Suppressor macrophage (primary cell): ENCODE measurements around the gene BEND3.

Experiments
- DNase-seq, 4 experiments: peaks; one replicate each; pipeline ENCODE4 v3.0.0-alpha.2; 2020 to 2022

BEND3 gene

DNA sequence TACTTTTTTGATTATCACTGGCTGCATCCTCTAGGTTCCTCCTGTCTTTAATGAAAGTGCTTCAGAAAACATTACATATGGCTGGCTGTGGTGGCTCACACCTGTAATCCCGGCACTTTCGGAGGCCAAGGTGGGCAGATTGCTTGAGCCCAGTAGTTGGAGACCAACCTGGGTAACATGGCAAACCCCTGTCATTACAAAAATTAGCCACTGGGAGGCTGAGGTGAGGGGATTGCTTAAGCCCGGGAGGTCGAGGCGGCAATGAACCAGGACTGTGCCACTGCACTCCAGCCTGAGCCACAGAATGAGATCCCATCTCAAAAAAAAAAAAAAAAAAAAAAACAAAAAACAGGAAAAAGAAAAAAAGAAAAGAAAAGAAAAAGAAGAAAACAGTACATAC lies 35.3 kb downstream of the BEND3 start:
- DNase-seq = peak in 1 of 4 experiments; percentile 34

DNA sequence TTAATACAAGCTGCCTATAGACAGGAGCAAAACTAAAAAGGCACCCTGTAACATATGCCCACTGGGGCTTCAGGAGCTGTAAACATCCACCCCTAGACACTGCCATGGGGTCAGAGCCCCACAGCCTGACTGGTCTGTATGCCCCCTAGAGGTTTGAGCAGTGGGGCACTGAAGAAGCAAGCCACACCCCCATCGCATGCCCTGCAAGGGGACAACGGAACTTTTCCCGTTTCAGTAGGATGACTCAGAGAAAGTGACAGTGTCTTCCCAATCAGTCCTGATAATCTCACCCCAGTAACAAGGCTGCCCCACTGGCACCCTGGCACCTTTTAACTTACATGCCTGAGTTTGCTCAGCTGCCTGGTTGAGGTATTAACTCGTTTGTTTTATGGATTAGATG lies 35.9 kb downstream of the BEND3 start:
- DNase-seq = no peak

DNA sequence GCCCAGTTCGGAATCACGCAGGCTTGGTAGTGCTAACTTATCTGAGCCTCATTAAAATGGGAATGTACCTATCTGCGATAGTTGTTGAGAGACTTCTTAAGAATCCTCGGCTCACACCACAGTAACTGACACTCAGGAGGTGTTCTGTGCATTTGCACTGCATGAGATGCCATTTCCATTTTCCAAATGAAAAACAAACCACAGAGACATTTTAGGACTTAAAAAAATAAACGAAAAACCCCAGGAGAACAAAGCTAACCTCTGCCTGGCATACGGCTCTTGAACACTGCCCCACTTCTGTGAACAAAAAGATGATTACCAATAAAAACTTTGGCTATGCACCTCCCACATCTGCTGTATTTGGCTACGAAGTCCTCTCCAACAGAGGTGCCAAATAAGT lies 37.6 kb downstream of the BEND3 start:
- no peak for DNase-seq

DNA sequence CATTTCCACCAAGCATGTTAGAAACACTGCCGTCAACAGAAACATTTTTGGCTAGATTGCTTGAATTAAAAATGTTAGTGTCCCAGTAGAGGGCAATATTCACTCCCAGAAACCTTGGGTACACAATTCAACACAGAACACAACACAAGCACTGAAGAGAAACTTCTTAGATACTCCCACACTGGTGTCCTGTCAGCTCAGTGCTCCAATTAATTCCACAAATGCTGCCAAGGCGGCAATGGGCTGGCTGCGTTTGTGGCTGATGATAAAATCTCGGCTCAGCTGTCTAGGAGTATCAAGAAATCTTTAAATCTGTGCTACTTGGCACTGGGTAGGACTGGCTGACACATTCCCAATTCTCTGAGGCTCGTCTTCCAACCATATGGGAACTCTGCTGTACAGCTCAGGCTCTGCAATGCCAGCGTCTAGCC lies 39.3 kb downstream of the BEND3 start:
- peak in 2 of 4 experiments; percentile 10 to 19 for DNase-seq

DNA sequence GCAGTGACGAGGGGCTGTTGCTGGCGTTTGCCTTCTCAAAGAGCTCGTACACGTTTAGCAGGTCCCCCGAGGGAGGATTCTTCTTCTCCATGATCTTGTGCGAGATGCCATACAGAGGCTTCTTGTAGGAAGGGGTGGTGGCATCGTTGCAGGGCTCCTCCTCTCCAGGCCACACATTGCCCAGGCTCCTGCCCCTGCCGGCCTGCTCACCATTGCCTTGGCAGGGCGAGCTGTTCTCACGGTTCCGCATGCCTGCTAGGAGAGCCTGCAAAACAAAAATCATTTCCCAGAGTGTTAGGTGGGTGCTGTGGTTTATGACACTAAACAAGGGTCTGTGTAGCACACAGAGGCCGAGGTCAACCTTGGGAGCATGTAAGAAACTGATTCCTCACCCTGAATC lies 44.6 kb downstream of the BEND3 start:
- no peak for DNase-seq

DNA sequence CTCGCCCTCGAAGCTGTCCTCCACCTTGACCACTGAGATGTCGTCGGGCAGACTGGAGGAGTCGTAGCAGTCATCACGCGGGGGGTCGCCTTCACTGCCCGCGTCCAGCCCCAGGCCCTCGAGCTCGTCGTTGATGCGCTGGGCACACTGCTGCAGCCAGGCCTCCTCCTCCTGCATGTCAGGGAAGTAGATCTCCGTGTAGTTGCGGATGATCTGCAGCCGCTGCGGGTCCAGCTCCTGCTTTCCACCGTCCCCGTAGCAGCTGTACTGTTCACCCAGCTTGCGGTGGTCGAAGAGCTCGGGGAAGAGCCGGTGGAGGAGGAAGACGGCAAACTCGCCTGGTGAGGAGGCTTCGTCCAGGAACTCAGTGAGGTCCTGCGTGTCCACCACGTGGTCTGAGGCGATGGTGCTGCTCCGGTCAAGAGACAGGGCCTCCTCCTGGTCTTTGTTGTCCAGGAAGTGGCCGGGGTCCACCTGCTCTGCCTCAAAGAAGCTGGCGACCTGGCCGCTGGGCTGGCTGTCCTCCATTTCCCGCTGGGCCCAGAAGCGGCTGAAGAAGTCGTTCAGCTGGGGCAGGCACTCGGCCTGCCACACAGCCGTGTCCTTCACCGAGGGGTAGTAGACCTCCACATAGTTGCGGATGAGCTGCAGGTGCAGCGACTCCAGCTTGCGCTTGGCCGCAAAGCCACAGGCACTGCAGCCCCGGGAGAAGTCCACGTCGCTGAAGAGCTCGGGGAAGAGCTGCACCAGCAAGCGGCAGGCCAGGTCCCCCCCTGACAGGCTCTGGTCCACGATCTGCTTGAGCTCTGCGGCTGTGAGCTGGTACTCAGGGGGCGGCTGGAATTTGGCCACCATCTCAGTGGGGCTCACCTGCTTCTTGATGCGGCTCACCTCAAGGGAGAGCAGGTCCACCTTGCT lies 45.4 kb downstream of the BEND3 start:
- no peak for DNase-seq

DNA sequence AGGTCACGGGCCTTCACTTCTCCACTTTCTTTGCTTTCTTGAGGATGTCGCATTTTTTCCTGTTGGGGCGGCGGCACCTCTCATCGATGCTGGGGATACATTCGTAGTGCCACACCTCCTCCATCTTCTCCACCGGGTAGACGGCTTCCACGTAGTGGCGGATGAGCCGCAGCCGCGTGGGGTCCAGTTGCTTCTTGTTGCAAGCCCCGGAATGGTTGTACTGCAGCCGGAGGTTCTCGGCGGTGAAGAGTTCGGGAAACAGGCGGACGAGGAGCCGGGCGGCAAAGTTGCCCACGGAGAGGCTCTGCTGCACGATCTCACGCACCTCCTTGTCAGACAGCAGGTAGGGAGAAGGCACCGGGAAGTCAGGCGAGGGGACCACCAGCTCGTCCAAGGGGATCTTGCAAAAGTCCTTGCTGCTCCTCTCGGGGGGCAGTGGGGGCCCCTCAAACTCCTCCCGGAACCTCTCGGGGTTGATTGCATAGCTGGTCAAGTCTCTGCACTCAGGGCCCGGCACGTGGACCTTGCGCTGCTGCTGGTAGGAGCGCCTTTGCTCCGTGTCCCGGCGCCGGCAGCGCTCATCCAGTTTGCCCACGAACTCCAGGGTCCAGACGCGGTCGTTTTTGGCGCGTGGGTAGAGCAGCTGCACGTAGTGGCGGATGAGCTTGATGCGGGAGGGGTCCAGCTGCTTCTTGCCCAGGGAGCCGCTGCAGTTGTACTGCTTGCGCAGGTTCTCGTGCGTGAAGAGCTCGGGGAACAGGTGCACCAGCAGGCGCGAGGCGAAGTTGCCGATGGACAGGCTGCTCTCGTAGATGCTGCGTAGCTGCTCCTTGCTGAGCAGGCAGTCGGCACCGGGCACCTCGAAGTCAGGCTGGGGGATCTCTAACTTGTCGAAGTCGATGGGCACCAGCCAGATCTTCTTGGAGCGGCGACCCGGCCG lies 46.4 kb downstream of the BEND3 start:
- DNase-seq = no peak

DNA sequence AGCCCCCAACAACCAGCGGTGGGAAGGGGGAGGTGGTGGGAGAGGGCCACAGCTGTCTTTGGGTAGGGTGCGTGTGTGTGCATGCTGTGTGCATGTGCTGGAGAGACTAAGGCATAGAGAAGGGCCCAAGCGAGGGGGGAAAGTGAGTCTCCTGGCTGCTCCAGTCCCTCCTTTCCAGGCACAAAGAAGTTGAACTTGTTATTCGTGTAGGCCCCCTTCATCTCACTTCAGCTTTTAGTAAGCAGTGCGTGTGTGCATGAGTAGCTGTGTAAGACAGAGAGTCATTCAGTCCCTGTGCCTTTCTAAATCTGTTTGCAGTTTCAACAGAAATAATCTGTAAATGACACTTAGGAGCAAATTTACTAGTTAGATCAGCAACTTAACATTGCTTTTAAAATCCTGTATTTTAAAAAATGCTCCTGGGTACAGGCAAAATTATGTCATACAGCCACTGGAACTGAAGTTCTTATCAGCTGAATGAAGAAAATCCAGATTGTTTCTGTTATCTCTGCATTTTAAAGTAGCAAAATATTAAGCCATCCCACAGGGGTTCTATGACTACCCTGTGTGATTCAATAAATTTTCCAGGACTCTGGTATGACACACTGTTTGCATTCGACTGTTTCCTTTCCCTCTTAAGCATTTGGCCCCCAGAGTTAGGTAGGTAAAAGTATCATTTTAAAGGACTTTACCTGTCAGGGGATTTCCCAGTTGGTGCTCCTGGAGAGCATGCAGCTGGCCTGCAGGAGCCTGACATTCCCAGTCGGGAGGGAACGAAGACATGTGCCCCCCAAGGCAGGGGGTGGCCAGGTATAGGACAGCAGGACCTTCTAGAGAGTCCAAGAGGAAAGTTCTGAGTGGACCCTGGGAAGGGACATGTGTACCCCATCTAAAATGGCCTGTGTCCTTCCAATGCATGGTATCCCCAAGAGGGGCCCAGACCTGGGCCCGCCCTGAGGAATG lies 48.3 kb downstream of the BEND3 start:
- DNase-seq = no peak

DNA sequence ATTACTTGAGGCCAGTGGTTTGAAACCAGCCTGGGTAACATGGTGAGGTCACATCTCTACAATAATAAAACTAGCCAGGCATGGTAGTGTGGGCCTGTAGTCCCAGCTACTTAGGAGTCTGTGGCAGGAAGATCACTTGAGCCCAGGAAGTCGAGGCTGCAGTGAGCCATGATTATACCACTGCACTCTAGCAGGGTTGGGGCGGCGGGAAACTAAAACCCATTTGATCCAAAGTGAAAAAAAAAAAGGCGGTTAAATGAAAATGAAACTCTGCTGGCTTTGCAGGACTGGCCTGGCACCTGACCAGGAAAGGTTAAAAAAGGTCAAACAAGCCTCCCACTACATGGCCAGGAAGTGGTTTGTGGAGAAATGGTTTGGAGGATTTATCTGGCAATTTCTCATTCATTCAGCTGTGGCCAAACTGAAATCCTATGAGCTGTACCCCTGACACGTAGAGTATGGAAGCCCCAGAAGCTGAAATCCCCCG lies 50.7 kb downstream of the BEND3 start:
- DNase-seq = peak; percentile 58 to 78 (median 64)

DNA sequence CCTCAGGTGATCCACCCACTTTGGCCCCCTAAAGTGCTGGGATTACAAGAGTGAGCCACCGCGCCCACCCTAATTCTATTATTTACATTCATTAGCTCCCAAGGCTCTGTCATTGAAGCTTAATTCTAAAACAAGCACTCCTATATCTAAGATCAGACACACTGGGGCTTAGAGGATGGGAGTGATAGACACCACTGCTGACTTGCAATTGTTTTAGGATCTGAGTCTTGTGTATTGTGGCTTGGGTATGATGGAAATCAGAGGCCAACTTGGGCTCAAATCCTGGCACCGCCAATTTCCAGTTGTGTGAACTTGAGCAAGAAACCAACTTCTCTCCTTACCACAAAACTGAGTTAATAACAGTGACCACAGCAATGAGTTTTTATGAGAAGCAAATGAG lies 52.6 kb downstream of the BEND3 start:
- no peak for DNase-seq

DNA sequence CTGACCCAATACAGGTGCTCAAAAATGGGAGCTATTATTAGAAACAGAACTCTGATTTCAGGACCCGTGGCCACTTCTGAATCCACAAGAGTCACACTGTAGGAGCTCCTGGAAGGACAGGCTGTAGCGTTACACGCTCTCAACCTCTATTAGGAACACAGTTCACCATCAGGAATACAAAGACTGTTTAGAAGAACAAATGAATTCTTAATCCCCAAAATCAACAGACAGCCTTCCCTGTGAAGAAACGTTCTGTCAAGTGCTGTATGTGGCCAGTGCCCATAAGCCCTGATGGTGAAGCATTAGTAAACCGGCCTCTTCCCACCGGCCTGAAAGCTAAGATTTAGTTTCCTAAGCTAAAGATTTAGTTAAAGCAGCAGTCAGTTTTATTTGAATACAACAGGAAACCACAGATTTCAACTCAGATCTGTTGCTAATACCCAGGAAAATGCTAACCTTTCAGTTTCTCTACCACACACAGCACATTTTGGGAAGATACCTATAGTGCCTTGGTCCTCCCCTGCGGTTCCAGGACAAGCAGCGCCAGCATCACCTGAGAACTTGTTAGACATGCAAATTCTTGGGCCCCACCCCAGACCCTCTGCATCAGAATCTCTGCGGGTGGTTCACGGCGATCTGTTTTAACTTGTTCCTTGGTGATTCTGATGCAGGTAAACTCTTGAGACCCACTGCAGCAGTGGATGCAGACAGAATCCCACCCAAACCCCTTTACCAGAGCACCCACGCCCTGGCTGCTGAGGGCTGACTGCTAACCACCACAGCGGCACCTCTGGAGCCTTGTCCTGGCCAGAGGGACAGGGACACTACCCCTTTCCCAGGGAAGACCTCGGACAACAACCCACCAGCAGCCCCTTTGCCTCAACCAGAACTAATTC lies 53.9 kb downstream of the BEND3 start:
- no peak for DNase-seq

DNA sequence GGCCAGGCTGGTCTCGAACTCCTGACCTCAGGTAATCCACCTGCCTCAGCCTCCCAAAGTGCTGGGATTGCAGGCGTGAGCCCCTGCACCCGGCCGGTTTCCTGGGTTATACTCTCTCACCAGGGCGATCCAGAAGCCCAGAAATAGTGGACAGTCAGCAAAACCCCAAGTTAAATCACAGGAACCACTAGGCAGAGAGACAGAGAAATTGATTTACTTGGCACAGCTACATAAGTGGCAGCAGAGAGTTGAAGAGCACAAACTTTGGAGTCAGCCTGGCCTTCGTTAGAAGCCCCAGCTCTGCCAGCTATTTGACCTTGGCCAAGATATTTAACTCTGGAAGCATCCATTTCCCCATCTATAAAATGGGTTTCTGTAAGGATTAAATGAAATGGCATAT lies 54.6 kb downstream of the BEND3 start:
- no peak for DNase-seq

DNA sequence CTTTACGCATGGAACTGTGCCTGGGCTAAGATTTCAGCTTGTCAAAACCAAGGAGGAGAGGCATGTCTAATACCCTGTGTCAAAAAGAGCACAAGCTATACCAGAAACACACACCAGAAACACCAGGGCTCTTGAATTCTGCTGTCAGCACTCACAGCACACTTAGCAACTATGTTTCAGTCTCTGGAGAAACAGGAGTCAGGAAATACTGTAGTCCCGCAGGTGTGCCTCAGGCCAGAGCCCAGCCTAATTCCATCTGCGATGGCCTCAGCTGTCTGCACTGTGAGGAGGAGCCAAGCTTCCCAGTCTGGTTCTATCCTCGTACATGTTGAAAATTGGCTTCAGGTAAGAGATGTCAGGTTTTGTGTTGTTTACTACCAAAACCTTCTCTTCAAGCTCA lies 55.7 kb downstream of the BEND3 start:
- DNase-seq = no peak

DNA sequence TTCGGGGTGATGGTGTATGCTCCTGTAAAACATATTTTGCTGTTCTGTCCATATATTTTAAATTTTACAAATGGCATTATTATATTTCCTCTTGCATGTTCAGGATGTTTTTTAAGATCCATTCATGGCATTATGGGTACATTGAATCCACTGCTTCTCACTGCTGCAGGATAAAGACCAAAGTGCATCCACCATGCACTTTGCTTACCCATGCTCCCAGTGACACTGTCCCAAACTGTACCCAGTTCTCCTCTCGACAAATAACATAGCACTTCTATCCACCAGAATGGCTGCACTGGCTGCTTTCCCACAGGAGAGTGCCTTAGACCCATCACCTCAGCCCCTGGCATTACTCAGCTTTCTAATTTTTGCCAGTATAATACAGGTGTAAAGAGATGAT lies 57.6 kb downstream of the BEND3 start:
- DNase-seq = no peak

DNA sequence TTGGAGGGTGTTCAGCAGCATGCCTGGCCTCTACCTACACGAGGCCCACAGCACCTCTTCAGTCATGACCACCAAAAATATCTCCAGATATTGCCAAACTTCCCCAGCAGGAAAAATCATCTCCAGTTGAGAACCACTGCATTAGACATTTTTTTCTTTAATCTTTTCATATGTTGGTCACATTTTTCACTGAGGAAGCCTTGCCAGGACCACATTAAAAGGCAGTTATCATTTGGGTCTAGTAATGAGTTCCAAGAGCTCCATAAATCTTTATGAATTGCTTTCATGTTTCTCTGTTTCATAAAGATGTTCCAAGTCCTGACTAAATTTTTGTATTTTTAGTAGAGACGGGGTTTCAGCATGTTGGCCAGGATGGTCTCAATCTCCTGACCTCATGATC lies 58.5 kb downstream of the BEND3 start:
- no peak for DNase-seq

DNA sequence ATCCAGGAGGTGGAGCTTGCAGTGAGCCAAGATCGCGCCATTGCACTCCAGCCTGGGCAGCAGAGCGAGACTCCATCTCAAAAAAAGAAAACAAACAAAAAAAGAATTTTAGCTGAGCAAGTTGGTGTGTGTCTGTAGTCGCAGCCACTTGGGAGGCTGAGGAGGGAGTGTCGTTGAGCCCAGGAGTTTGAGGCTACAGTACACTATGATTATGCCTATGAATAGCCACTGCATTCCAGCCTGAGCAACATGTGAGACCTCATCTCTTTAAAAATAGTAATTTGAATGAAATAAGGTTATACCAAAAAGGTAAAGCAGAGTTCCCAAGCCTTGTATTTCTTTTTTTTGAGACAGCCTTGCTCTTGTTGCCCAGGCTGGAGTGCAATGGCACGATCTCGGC lies 67.5 kb downstream of the BEND3 start:
- DNase-seq = no peak

DNA sequence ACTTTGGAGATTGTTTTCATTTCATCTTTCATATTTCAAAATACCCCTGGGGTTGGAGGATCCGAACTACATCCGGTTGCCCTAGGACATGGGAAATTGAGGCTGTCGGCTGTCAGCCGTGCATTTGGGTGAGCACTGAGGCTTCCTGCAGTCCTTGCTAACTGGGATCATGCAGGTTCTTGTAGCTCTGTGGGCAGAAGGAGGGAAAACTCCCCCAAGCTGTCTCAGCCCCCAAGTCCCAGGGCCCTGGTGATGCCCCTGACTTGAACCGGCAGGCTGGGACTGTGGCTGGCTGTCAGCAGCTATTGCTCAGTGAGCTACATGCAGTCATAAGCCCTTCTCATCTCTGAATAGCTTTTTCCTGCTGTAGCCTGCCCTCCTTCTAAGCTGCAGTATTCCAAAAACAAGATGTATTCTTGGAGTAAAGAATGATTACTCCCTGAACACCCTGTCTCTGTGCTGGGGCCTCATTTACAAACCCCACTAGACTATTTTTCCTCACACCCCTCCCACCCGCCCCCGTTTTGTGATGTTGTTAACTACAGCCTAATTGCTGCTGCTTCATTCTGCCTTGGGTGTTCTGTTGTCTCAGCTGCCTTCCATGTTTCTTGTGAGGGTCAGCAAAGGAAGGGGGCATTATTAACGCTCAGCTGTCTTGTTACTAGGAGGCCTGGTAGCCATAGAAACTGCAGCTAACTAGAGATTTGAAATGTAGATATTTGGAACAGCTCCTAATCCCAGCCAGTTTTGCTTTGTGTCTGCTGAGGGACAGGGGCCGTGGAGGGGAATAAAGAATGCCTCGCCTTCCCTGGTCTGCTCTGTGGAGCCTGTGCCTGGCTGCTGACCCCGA lies 69.3 kb downstream of the BEND3 start:
- no peak for DNase-seq

DNA sequence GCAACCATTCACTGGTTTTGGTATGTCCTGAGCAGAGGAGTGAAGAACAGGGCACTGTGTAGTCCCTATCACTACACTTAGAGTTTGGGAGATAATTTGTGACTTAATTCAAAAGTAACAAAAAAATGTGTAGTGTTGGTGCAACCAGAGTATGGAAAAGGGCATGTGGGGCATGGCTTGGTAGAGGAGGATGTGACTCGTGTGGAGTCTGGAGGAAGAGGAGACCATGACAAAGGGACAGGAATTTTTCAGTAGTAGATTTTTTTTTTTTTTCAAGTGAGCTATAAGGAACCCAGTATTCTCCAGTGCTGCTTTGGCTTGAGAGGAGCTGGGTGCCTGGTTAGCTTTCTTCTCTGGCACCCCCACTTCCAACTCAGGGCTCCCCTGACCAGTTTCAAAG lies 82.2 kb downstream of the BEND3 start:
- peak in 2 of 4 experiments; percentile 6 to 14 for DNase-seq

DNA sequence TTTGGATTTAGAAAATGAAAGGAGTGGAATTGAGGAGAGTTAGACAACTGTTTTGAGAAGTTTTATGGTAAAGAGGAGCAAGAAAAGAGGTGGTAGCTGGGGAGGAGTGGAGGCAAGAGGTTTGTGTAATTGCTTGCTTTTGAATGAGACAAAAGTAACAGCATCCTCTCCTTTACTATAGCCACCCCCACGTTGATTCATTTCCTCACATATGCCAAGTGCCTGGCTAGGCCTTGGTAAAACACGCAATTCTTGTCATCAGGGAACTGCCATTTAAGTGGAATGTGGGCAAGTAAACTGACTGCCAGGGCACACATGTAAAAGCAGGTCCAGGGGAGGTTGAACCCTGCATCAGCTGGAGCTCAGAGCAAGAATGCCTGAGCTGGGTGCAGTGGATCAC lies 83.3 kb downstream of the BEND3 start:
- no peak for DNase-seq

DNA sequence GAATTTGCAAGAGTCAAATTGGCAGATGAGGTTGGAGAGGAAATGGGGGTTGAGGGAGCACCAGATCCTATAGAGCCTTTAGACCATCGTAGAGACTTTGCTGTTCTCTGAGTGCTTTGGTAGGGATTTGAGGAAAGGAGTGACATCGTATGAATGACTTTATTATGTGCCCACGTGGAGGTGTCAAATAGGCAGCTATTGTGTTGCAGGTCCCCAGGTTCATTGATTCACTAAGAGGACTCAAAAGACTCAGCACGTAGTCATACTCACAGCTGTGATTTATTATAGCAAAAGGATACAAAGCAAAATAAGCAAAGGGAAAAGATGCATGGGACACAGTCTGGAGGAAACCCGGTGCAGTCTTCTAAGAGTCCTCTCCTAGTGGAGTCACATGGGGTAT lies 85.2 kb downstream of the BEND3 start:
- no peak for DNase-seq
